HG02938 (cell line): ENCODE results near the gene HMGCR.

ENCODE experiments used
- ATAC-seq: cut with Tn5 transposase; IDR thresholded peaks from one replicate; pipeline ENCODE4 v1.9.1; 2021; ENCODE audit warnings: mild to moderate bottlenecking, moderate library complexity; ENCODE audit not compliant: unreplicated experiment

HMGCR gene

GRCh38 chr5:75380099-75380498 is 43.1 kb downstream of the HMGCR start:
- no peak for ATAC-seq

- no peak for ATAC-seq
Observed at GRCh38 chr5:75381456-75381855, 44.4 kb downstream of the HMGCR start.

- no peak for ATAC-seq
Observed at GRCh38 chr5:75384218-75384617, 47.2 kb downstream of the HMGCR start.

GRCh38 chr5:75387806-75388205 is 50.8 kb downstream of the HMGCR start:
- ATAC-seq = no peak

- ATAC-seq = no peak
Observed at GRCh38 chr5:75389430-75389829, 52.4 kb downstream of the HMGCR start.

- no peak for ATAC-seq
Observed at GRCh38 chr5:75395277-75395676, 58.3 kb downstream of the HMGCR start.

- no peak for ATAC-seq
Observed at GRCh38 chr5:75405296-75405695, 68.3 kb downstream of the HMGCR start.
